ENCODE results near the gene PGLYRP2. TPM values are rescaled to one million over a fixed set of nuclear protein-coding genes. Genes with fewer than 3 reads are reported as not detected.

The PGLYRP2 gene
- polyA plus RNA-seq, 1 of the 3 experiments (the other 2 are of a cell fraction): not detected

DNA sequence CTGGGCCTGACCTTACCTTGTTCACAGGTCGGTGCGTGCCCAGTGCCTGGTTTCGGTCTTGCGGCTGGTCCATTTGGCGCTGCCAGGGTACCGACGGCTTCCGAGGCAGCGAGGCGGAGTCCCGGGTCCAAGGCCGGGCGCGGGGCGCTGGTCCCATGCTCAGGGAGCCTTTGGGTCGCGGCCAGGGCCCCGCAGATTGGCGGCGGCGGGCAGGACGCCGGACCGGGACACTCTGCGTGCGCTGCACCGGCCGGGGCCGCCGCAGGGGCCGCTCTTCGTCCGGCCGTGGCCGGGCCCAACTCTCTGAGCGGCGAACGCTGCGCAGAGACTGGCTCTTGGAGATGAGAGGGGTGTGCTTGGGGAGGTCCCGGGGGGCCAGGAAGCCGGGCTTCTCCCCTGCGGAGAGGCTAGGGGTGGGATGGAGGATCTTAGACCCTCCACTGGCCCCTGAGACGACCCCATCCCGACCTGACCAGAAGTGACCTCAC is 26.2 kb downstream of the PGLYRP2 start:
- CTCF ChIA-PET: interaction anchor here (0.7 to 1.6 kb wide), 5 partner anchors 18 to 283 kb away, joined by 3 to 8 read pairs (median 6); partner anchors contain the start of gene AKAP8L

DNA sequence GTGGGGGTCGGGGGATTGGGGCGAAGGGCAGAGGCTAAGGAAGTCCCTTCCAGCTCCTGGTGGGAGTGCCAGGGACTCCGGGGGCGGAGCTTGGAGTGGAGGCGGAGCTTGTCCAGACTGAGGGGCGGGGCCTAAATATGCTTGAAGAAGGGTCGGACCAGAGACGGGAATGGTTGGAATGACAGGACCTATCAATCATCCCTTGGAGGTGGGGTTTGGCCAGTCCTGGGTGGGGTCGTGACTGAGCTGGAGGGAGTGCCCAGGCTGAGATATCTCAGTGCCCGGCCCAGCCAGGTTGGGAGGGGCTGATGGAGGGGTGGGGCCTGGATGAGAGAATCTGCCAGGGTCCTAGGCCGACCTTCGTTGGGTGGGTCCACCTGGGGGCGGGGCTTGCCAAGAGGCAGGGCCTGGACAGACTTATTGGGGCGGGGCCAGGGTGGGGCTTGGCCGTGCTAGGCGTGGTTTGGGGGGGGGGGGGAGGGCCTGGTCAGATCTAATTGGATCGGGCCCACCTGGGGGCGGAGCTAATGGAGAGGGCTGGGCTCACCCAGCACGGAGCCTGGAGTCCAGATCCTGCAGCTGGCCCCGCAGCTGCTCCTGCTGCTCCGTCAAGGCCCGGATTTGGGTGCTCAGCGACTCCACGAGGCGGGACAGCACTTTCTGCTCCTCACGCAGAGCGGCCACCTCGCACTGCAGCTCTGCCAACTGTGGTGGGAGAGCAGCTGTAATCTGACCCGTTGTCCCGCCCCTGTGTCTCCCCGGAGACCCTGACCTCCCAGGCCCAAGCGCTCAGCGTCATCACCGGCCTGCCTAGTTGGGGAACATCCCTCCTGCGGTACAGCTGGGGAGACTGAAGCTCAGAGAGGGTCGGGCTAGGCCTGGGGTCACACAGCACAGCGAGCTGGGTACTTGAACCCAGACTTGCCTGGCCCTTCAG is 26.9 kb downstream of the PGLYRP2 start:
- POLR2A ChIA-PET: interaction anchor here (0.6 to 2.0 kb wide), 7 partner anchors 16 to 206 kb away, joined by 3 to 10 read pairs (median 3); partner anchors contain the start of genes AKAP8 and AKAP8L
- H2AFZ ChIP-seq (ENCODE audit: low read depth): peak overlapping the region; percentile 82
- WGBS (ENCODE audit: low lambda C conversion rate): 4% methylated on average over 20 of the region's 37 CpGs

More for the DNA sequence above, 26.2 kb downstream of the PGLYRP2 start:
- peak; percentile 75 for DNase-seq
- H3K9me2 ChIP-seq: no peaks in the 10 kb centered on the region
- no peak overlapping the region; a peak in 1 of 4 replicates for H3K27ac ChIP-seq (ENCODE audit: low read depth in 2 of 2, low read length in 1 of 2)
- H3K9ac ChIP-seq: peak overlapping the region; percentile 34; the same call in 1 of the 2 replicates
- no peaks in the 10 kb centered on the region for H3K79me2 ChIP-seq (ENCODE audit: insufficient read depth)
- peaks cover 0 to 24% of the 10 kb centered on the region in 2 experiments; a peak in 2 of 4 replicates for H3K4me1 ChIP-seq (ENCODE audit: control insufficient read depth in 1 of 2, insufficient read depth in 2 of 2, low read depth in 1 of 2, low read length in 1 of 2)
- H4K20me1 ChIP-seq (ENCODE audit: insufficient read depth): no peaks in the 10 kb centered on the region
- H3K9me3 ChIP-seq: no peaks in the 10 kb centered on the region
- peak overlapping the region; percentile 45 to 60 for H3K4me3 ChIP-seq (ENCODE audit: low read depth in 2 of 2, low read length in 1 of 2)
- TF ChIP-seq CTCF (IDR thresholded peaks at IDR 0.05) (peak; percentile 24; the same call in 1 of the 2 replicates), MAX (IDR thresholded peaks at IDR 0.05; ENCODE audit: low read depth) (no peak)
- H3F3A ChIP-seq (replicated peaks; ENCODE audit: insufficient read depth): peaks cover 22% of the 10 kb centered on the region
- POLR2A ChIA-PET: interaction anchor here (1.0 to 2.0 kb wide), 5 partner anchors 15 to 75 kb away, joined by 3 to 10 read pairs (median 3); partner anchors contain the start of genes AKAP8 and AKAP8L
- H3K27me3 ChIP-seq (ENCODE audit: insufficient read depth): peaks cover 22% of the 10 kb centered on the region
- peak overlapping the region; percentile 82; the same call in 1 of the 2 replicates for H2AFZ ChIP-seq (ENCODE audit: low read depth)
- no peaks in the 10 kb centered on the region for H3K36me3 ChIP-seq (replicated peaks in 1 of 2; ENCODE audit: control insufficient read depth in 1 of 2, insufficient read depth in 2 of 2, low read length in 1 of 2)
- WGBS (ENCODE audit: low lambda C conversion rate): 43% methylated on average over 8 of the region's 44 CpGs
- peak overlapping the region; percentile 76 for H3K4me2 ChIP-seq

More for the DNA sequence above, 26.9 kb downstream of the PGLYRP2 start:
- TF ChIP-seq PBX3 (IDR thresholded peaks at IDR 0.05): peak; percentile 82
- TF ChIP-seq RFX5 (IDR thresholded peaks at IDR 0.05; ENCODE audit: low read length): no peak
- TF ChIP-seq CHD2 (IDR thresholded peaks at IDR 0.05; ENCODE audit: low read length, partially characterized antibody): no peak
- peak; percentile 42; the same call in 1 of the 2 replicates for TF ChIP-seq TAF1 (IDR thresholded peaks at IDR 0.05; ENCODE audit: borderline replicate concordance, low read depth, low read length)
- CTCF ChIA-PET: interaction anchor here (1.0 to 1.6 kb wide), 3 partner anchors 19 to 103 kb away, joined by 6 to 8 read pairs (median 7); partner anchors contain the start of gene AKAP8L
- peak overlapping the region; percentile 45 to 60 for H3K4me3 ChIP-seq (ENCODE audit: low read depth in 2 of 2, low read length in 1 of 2)
- no peaks in the 10 kb centered on the region for H3K36me3 ChIP-seq (replicated peaks in 1 of 2; ENCODE audit: control insufficient read depth in 1 of 2, insufficient read depth in 2 of 2, low read length in 1 of 2)
- H3K27ac ChIP-seq (ENCODE audit: low read depth in 2 of 2, low read length in 1 of 2): peak overlapping the region in 1 of 2 experiments; percentile 39; a peak in 1 of 4 replicates
- peaks cover 22% of the 10 kb centered on the region for H3F3A ChIP-seq (replicated peaks; ENCODE audit: insufficient read depth)
- no peaks in the 10 kb centered on the region for H3K9me3 ChIP-seq
- peak overlapping the region; percentile 34; the same call in 1 of the 2 replicates for H3K9ac ChIP-seq
- peaks cover 0 to 24% of the 10 kb centered on the region in 2 experiments; a peak in 2 of 4 replicates for H3K4me1 ChIP-seq (ENCODE audit: control insufficient read depth in 1 of 2, insufficient read depth in 2 of 2, low read depth in 1 of 2, low read length in 1 of 2)
- peak overlapping the region; percentile 76 for H3K4me2 ChIP-seq
- no peaks in the 10 kb centered on the region for H4K20me1 ChIP-seq (ENCODE audit: insufficient read depth)
- H3K27me3 ChIP-seq (ENCODE audit: insufficient read depth): 0 out of 2 replicates have a peak, but pooled peaks cover 15% of the 10 kb centered on the region
- peak; percentile 98 for DNase-seq
- no peaks in the 10 kb centered on the region for H3K79me2 ChIP-seq (ENCODE audit: insufficient read depth)
- no peaks in the 10 kb centered on the region for H3K9me2 ChIP-seq

Data from SK-N-SH (cell line).